Adrenal gland (tissue), 12 donors: ENCODE data around the gene EPHA5. TPM values are rescaled to one million over a fixed set of nuclear protein-coding genes. Genes with fewer than 3 reads are reported as not detected.

Experiments
- DNase-seq, 7 donors: peaks; one replicate each; pipeline ENCODE4 v3.0.0-alpha.2; 2019 to 2020
- H3K27ac ChIP-seq, 5 donors: fragments of 200-600 bp; sonication (generic) in 4 of 5; 1 replicate in 3 of 5; 2 replicates in 2 of 5; pipeline versions ENCODE4 v1.5.1 to v1.8.0; 2016 to 2020; ENCODE audit warnings: mild to moderate bottlenecking in 1 of 5
- H3K27me3 ChIP-seq: fragments of 200-600 bp; 2 replicates; pipeline ENCODE4 v1.8.0; 2021
- H3K36me3 ChIP-seq, 2 donors: fragments of 200-600 bp; replicated peaks in 1 of 2; 1 replicate in 1 of 2; 2 replicates in 1 of 2; pipeline versions ENCODE4 v1.5.1 to v1.8.0; 2018 to 2022
- H3K4me1 ChIP-seq, 2 donors: fragments of 200-600 bp; replicated peaks in 1 of 2; 1 replicate in 1 of 2; 2 replicates in 1 of 2; pipeline versions ENCODE4 v1.5.1 to v1.8.0; 2018 to 2021
- H3K4me3 ChIP-seq, 4 donors: fragments of 200-600 bp; sonication (generic) in 3 of 4; one replicate each; pipeline ENCODE4 v1.5.1; 2016 to 2018
- H3K9me3 ChIP-seq, 3 donors: fragments of 200-600 bp; sonication (generic) in 1 of 3; replicated peaks in 1 of 3; 1 replicate in 2 of 3; 2 replicates in 1 of 3; pipeline versions ENCODE4 v1.5.1 to v1.8.0; 2016 to 2021
- POLR2A ChIP-seq, 2 donors: fragments of 450-650 bp; IDR thresholded peaks; one replicate each; pipeline ENCODE4 v1.6.1; 2017; ENCODE audit warnings: antibody characterized with exemption in 2 of 2, mild to moderate bottlenecking in 2 of 2, moderate library complexity in 1 of 2
- WGBS, 4 donors: extraction: QIAGEN DNeasy Blood & Tissue Kit in 2 of 4; methylation state at CpG; one replicate each; pipeline versions ENCODE4 v1.1.5 to v1.1.7; 2013 to 2017; 5-methylcytosine and 5-hydroxymethylcytosine counted together
- intact Hi-C, 2 donors: fragments of 100-400 bp; cut with DNase I; formaldehyde crosslinking; loops; one replicate each; pipeline versions ENCODE4 v1.14.1 to v1.15.0; 2022 to 2023
- polyA plus RNA-seq, 3 donors: library from polyadenylated mRNA; stranded (reverse); fragments of 200-250 nt in 2 of 3; fragments of 350-450 nt in 1 of 3; fragmentation: Illumina TruSeq in 1 of 3; extraction: RNeasy Lipid Tissue Mini Kit (QIAGEN cat#74804) in 1 of 3; gene quantifications; one replicate each; pipeline ENCODE4 v1.2.3, GENCODE V29; 2013 to 2014
- total RNA-seq, 9 donors: library from RNA; depleted of rRNA in 4 of 9; stranded (reverse); fragments of >200 nt in 4 of 9; fragments of 120-200 nt in 1 of 9; fragmentation: NEBNext Ultra II Directional in 1 of 9; extraction: Animal tissue kit (Norgen Biotek cat#: 25700) in 1 of 9; gene quantifications; one replicate each; pipeline versions ENCODE4 v1.1.0 to v1.2.4, GENCODE V29; 2013 to 2023
- TF ChIP-seq, protein P1 (sequence below), 6 experiments: fragments of 450-650 bp in 4 of 6; fragments of 200-600 bp in 2 of 6; sonication (generic) in 1 of 6; IDR thresholded peaks; 1 replicate in 5 of 6; 2 replicates in 1 of 6; pipeline versions ENCODE4 v1.5.1 to v1.8.0; 2016 to 2021; ENCODE audit warnings: antibody characterized with exemption in 6 of 6, mild to moderate bottlenecking in 2 of 6, moderate library complexity in 1 of 6
- donor health status: healthy with polysubstance abuse.
- donor health status: Bipolar disorder and iron deficiency.
- donor health status: DM: yes; HTN: yes; CAD: no.
- donor health status: DM: no; HTN: no; CAD: no.
- donor health status: DM: no; HTN: no; CAD: no.
- donor health status: DM: yes; HTN: yes; CAD: no.

EPHA5 gene
- total and polyA plus RNA-seq, 12 donors, result 0.04 to 0.95 (median 0.22) TPM; not detected in 3

- H3K9me3 ChIP-seq, result no peaks in the 10 kb centered on the region
- no peak overlapping the region for H3K27ac ChIP-seq
- no peak for DNase-seq
- no peaks in the 10 kb centered on the region for H3K4me1 ChIP-seq
- H3K36me3 ChIP-seq, result no peaks in the 10 kb centered on the region
- intact Hi-C loops, result no loop called here
- H3K4me3 ChIP-seq, result no peak overlapping the region
- 33 to 81% (median 53%) methylated on average over 3 to 4 of the region's 4 CpGs for WGBS, 4 donors
- TF ChIP-seq, protein P1, sequence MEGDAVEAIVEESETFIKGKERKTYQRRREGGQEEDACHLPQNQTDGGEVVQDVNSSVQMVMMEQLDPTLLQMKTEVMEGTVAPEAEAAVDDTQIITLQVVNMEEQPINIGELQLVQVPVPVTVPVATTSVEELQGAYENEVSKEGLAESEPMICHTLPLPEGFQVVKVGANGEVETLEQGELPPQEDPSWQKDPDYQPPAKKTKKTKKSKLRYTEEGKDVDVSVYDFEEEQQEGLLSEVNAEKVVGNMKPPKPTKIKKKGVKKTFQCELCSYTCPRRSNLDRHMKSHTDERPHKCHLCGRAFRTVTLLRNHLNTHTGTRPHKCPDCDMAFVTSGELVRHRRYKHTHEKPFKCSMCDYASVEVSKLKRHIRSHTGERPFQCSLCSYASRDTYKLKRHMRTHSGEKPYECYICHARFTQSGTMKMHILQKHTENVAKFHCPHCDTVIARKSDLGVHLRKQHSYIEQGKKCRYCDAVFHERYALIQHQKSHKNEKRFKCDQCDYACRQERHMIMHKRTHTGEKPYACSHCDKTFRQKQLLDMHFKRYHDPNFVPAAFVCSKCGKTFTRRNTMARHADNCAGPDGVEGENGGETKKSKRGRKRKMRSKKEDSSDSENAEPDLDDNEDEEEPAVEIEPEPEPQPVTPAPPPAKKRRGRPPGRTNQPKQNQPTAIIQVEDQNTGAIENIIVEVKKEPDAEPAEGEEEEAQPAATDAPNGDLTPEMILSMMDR (IDR thresholded peaks at IDR 0.05), result no peak
- TF ChIP-seq POLR2A (IDR thresholded peaks at IDR 0.05), result no peak
- no peaks in the 10 kb centered on the region for H3K27me3 ChIP-seq
Observed at GRCh38 chr4:65399084-65399483, 271.2 kb downstream of the EPHA5 start.

- DNase-seq, result no peak
- TF ChIP-seq POLR2A (IDR thresholded peaks at IDR 0.05), result no peak
- TF ChIP-seq, protein P1 (IDR thresholded peaks at IDR 0.05), result no peak
- no peak overlapping the region for H3K27ac ChIP-seq
- WGBS, 4 donors, result 45 to 64% (median 55%) methylated on average over 1 of the region's 1 CpG
- H3K36me3 ChIP-seq, result no peaks in the 10 kb centered on the region
- H3K27me3 ChIP-seq, result no peaks in the 10 kb centered on the region
- no peak overlapping the region for H3K4me3 ChIP-seq
- intact Hi-C loops, result no loop called here
- no peaks in the 10 kb centered on the region for H3K4me1 ChIP-seq
- H3K9me3 ChIP-seq, result no peaks in the 10 kb centered on the region
Observed at GRCh38 chr4:65393078-65393477, 277.2 kb downstream of the EPHA5 start.

- no peaks in the 10 kb centered on the region for H3K4me1 ChIP-seq
- TF ChIP-seq, protein P1 (IDR thresholded peaks at IDR 0.05), result no peak
- no peak for TF ChIP-seq POLR2A (IDR thresholded peaks at IDR 0.05)
- no peak overlapping the region for H3K27ac ChIP-seq
- no peak for DNase-seq
- intact Hi-C loops, result no loop called here
- no peaks in the 10 kb centered on the region for H3K36me3 ChIP-seq
- H3K4me3 ChIP-seq, result no peak overlapping the region
- no peaks in the 10 kb centered on the region for H3K9me3 ChIP-seq
- no peaks in the 10 kb centered on the region for H3K27me3 ChIP-seq
- 31 to 84% (median 64%) methylated on average over 2 of the region's 2 CpGs for WGBS, 4 donors
Observed at GRCh38 chr4:65392488-65392887, 277.8 kb downstream of the EPHA5 start.

- Histone ChIP-seq H3K36me3 (no peaks in the 10 kb centered on the region), H3K27me3 (no peaks in the 10 kb centered on the region), H3K4me1 (no peaks in the 10 kb centered on the region), H3K9me3 (no peaks in the 10 kb centered on the region), H3K27ac (no peak overlapping the region), H3K4me3 (no peak overlapping the region)
- 58 to 65% (median 61%) methylated on average over 2 of the region's 2 CpGs for WGBS, 4 donors
- DNase-seq, result no peak
- TF ChIP-seq, protein P1 (IDR thresholded peaks at IDR 0.05), result no peak
- no peak for TF ChIP-seq POLR2A (IDR thresholded peaks at IDR 0.05)
- intact Hi-C loops, result no loop called here
Observed at GRCh38 chr4:65391814-65392213, 278.5 kb downstream of the EPHA5 start.
